Kidney (tissue), 14 donors: ENCODE measurements around the gene PRKAR2B. TPM values are rescaled to one million over a fixed set of nuclear protein-coding genes. Genes with fewer than 3 reads are reported as not detected.

ENCODE experiments used
- DNase-seq, 5 donors: peaks; one replicate each; pipeline ENCODE4 v3.0.0-alpha.2; 2013 to 2020
- FAIRE-seq: peaks from 2 replicates; lab custom pipeline; 2012; peaks lifted over from hg19 to GRCh38; lab: Jason Lieb, UNC
- H3K27ac ChIP-seq, 2 donors: one replicate each; pipeline ENCODE4 v1.7.0; 2013; ENCODE audit warnings: low read depth in 2 of 2, low read length in 2 of 2, inconsistent platforms in 1 of 2
- H3K27me3 ChIP-seq: one replicate; pipeline ENCODE4 v1.7.1; 2013; ENCODE audit warnings: low read length, inconsistent platforms; ENCODE audit not compliant: control insufficient read depth, insufficient read depth
- H3K36me3 ChIP-seq, 3 donors: one replicate each; pipeline versions ENCODE4 v1.7.0 to v1.7.1; 2013; ENCODE audit warnings: low read length in 3 of 3, control low read depth in 1 of 3, inconsistent platforms in 1 of 3; ENCODE audit not compliant: insufficient read depth in 3 of 3, control insufficient read depth in 2 of 3
- H3K4me1 ChIP-seq, 3 donors: one replicate each; pipeline versions ENCODE4 v1.7.0 to v1.7.1; 2013; ENCODE audit warnings: low read length in 3 of 3, inconsistent platforms in 1 of 3, low read depth in 1 of 3; ENCODE audit not compliant: control insufficient read depth in 2 of 3, insufficient read depth in 2 of 3
- H3K4me3 ChIP-seq, 3 donors: one replicate each; pipeline versions ENCODE4 v1.7.0 to v1.8.1; 2013; ENCODE audit warnings: low read length in 3 of 3, control low read depth in 1 of 3, inconsistent platforms in 1 of 3
- H3K9ac ChIP-seq, 3 donors: one replicate each; pipeline versions ENCODE4 v1.7.0 to v1.7.1; 2013; ENCODE audit warnings: low read length in 3 of 3, control low read depth in 1 of 3, inconsistent platforms in 1 of 3
- H3K9me3 ChIP-seq, 3 donors: one replicate each; pipeline versions ENCODE4 v1.7.0 to v1.7.1; 2013; ENCODE audit warnings: low read length in 3 of 3, control low read depth in 1 of 3, inconsistent platforms in 1 of 3; ENCODE audit not compliant: control insufficient read depth in 2 of 3, insufficient read depth in 1 of 3
- CTCF ChIP-seq: IDR thresholded peaks from 3 replicates; pipeline ENCODE4 v1.5.1; 2012; ENCODE audit warnings: mild to moderate bottlenecking, moderate library complexity, borderline replicate concordance; ENCODE audit not compliant: insufficient read depth; ENCODE audit errors: extremely low read depth
- intact Hi-C: fragments of 100-400 bp; cut with DNase I; formaldehyde crosslinking; loops from one replicate; pipeline ENCODE4 v1.11.1; 2022
- polyA plus RNA-seq: library from polyadenylated mRNA; stranded (reverse); fragments of 350-450 nt; fragmentation: Illumina TruSeq; extraction: RNeasy Lipid Tissue Mini Kit (QIAGEN cat#74804); gene quantifications from one replicate; pipeline ENCODE4 v1.2.3, GENCODE V29; 2014; ENCODE audit warnings: low read depth, low replicate concordance; ENCODE audit not compliant: insufficient read depth
- total RNA-seq: library from RNA; stranded (reverse); fragmentation: NEBNext Ultra II Directional; extraction: Animal tissue kit (Norgen Biotek cat#: 25700); gene quantifications from one replicate; pipeline ENCODE4 v1.2.1, GENCODE V29; 2021
- donor health status: control.
- donor health status: control.
- donor health status: control.
- donor health status: control.
- donor health status: control.
- donor health status: DM: yes; HTN: yes; CAD: no.
- donor health status: Normal renal cell carcinoma (clear cell type).

PRKAR2B gene
- total and polyA plus RNA-seq, 2 donors from 2014 or later: 6.9 to 7.3 TPM

GRCh38 chr7:107115762-107116540, 71.4 kb downstream of the PRKAR2B start:
- H3K9ac ChIP-seq: no peak overlapping the region
- H3K27ac ChIP-seq: no peak overlapping the region
- no peaks in the 10 kb centered on the region for H3K9me3 ChIP-seq
- DNase-seq (no peak), FAIRE-seq (no peak)
- H3K36me3 ChIP-seq: no peaks in the 10 kb centered on the region
- no peaks in the 10 kb centered on the region for H3K27me3 ChIP-seq
- TF ChIP-seq CTCF: no peak
- H3K4me3 ChIP-seq: no peak overlapping the region
- peaks cover 0 to 5% (median 0%) of the 10 kb centered on the region in 3 donors for H3K4me1 ChIP-seq
- intact Hi-C loops: no loop called here

GRCh38 chr7:107118109-107118900, 73.8 kb downstream of the PRKAR2B start:
- DNase-seq (no peak), FAIRE-seq (no peak)
- H3K9me3 ChIP-seq: no peaks in the 10 kb centered on the region
- peaks cover 0 to 5% (median 0%) of the 10 kb centered on the region in 3 donors for H3K4me1 ChIP-seq
- no peaks in the 10 kb centered on the region for H3K36me3 ChIP-seq
- no peak overlapping the region for H3K27ac ChIP-seq
- H3K27me3 ChIP-seq: no peaks in the 10 kb centered on the region
- H3K4me3 ChIP-seq: no peak overlapping the region
- TF ChIP-seq CTCF: no peak
- H3K9ac ChIP-seq: no peak overlapping the region
- intact Hi-C loops: no loop called here

- FAIRE-seq (no peak), DNase-seq (peak in 2 of 5 donors; percentile 15 to 60)
- H3K4me1 ChIP-seq: no peaks in the 10 kb centered on the region
- H3K36me3 ChIP-seq: no peaks in the 10 kb centered on the region
- intact Hi-C loops: no loop called here
- no peaks in the 10 kb centered on the region for H3K27me3 ChIP-seq
- H3K9me3 ChIP-seq: no peaks in the 10 kb centered on the region
- H3K9ac ChIP-seq: no peak overlapping the region
- no peak for TF ChIP-seq CTCF
- no peak overlapping the region for H3K27ac ChIP-seq
- no peak overlapping the region for H3K4me3 ChIP-seq
Measured at GRCh38 chr7:107119376-107120105, 75.0 kb downstream of the PRKAR2B start.
